GM21526 (cell line): ENCODE measurements around the gene CUBN.
"Not testable (repeated sequence)": the region's sequence is repeated elsewhere in the genome, so short reads cannot be mapped to it uniquely, and the experiment has no call there.

Experiments
- ATAC-seq: cut with Tn5 transposase; IDR thresholded peaks from one replicate; pipeline ENCODE4 v1.9.1; 2021; ENCODE audit warnings: moderate library complexity; ENCODE audit not compliant: unreplicated experiment, low FRiP score

The CUBN gene

DNA sequence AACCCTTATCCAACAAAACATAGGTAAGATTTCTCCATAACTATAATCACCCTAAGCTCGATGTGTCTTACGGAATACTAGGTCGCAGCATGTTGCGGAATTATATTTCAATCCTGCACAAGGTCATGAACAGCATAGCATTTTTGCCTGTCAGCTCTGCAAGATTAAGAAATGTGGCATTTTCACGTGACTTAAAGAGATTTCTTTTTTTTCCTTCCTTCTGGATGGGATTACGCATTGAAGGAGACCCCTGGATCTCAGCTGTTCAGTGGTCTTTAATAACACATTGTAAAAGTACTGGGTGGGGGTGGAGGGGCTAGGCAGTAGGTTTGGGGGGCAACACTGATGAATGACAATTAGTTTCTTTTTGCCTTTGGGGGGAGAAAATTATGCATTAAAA, 106.7 kb downstream of the CUBN start:
- ATAC-seq: no peak

DNA sequence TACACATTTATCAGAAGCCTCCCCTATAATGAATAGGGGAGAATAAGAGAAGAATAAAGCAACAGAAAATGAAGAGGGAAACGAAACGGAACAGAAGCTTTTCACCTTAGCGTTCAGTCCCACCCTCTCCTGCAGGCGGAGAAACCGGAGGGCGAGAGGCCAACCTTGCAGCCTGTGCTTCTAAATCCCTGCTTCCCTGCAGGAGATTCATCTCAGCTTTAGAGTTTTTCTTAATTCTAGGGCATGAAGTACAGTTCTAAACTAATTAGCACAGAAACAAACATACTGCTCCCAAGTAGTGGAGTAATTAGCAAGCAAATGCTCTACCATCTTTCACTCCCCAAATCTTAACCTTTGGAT, 107.2 kb downstream of the CUBN start:
- ATAC-seq: no peak

DNA sequence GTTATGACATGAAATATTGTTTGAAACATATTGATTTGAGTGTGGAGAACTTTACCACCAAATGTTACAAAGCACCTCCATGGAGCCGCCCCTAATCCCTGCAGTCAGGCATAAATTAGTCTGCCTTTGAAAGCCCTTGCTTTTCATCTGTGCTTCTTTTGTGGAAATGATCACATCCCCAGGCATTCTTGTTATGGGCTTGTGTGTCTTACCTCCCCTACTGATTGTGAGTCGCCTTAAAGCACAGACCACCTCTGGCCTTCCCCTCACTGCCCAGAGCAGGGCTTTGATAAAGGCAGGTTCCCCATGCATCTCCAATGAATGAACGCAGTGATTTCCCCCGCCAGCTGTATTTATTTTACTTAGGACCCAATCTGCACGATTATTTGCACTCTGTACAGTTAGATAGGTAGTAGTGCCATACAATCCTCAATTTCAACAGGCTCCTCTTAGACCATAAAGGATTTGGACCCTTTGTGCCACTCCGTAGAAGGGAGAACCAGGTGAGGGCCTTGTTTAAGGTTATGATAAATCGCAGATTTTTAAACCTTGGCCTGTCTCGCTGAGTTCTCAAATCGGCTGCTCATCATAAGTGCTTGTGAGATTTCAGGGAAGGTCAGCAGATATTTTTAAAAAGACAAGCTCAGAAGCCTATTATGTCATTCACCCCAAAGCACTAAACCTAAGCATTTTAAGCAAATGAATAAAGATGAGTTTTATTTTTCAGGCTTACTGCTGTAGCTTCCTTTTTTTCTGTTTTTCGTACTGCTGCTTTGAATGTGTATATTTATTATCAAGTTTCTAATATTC, 107.8 kb downstream of the CUBN start:
- ATAC-seq: no peak

DNA sequence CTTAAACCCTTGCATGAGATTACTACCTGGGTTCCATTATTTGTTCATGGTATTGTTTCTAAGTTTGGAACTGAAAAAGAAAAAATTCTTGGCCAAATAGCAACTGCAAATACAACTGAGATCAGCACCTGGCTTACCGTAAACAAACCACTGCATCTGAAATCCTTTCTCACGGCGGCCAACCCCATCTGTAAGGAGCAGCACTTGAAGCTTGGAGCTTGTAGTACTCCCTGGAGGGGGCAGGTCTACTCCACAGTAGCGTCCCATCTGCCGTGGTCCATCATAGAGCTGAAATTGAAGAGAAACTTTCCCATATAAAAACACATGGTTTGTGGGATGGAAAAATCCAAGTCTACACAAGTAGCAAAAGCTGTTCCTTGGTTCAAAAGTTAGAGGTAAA, 109.9 kb downstream of the CUBN start:
- ATAC-seq: no peak

DNA sequence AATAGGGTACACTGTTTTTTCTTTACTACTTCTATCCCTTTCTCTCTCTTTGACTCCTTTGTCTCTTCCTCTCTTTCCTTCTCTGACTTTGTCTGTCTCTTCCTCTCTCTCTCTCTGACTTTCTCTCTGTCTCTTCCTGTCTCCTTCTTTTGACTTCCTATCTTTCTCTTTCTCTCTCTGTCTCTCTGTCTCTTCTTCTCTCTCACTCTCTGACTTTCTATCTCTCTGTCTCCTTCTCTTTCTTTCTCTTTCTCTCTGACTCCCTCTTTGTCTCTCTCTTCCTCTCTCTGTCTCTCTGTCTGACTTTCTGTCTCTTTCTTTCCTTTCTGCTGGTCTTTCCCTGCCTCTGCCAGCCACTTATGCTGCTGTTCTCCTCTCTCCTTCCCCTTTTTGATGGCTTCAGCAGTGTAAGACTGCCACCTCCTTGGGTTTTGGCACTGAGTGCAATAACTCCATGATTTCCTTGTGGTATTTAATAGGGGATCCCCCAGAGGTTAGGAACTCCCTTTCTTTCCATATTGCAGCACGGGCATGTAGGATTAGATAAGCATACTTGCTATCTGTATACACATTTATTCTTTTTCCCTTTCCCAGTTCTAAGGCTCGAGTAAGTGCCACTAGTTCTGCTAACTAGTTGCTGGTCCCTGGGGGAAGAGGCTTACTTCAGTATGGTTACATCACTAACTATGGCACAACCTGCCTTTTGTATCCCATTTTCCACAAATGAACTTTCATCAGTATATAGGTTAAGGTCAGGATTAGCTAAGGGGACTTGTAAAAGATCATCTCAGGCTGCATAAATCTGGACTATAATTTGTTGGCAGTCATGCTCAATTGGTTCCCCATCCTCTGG, 116.3 kb downstream of the CUBN start:
- ATAC-seq: not testable (repeated sequence)

DNA sequence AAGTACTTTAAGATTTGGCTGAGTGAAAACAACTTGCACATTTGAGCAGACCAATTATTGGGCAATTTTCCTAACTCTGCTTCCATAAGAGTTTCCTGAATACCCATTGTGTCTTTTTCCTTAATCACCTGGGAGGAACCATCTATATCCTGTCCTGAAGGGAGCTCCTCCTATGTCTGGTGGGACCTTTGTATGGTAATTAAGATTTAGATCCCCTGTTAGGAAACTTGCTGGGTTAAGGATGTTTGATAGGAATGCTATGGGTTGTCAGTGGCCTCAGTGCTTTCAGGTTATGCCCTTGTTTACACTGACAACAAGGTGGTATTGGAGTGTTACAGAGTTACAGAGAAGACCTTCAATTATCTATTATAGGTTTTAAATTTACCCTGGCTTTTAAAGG, 116.9 kb downstream of the CUBN start:
- not testable (repeated sequence) for ATAC-seq

DNA sequence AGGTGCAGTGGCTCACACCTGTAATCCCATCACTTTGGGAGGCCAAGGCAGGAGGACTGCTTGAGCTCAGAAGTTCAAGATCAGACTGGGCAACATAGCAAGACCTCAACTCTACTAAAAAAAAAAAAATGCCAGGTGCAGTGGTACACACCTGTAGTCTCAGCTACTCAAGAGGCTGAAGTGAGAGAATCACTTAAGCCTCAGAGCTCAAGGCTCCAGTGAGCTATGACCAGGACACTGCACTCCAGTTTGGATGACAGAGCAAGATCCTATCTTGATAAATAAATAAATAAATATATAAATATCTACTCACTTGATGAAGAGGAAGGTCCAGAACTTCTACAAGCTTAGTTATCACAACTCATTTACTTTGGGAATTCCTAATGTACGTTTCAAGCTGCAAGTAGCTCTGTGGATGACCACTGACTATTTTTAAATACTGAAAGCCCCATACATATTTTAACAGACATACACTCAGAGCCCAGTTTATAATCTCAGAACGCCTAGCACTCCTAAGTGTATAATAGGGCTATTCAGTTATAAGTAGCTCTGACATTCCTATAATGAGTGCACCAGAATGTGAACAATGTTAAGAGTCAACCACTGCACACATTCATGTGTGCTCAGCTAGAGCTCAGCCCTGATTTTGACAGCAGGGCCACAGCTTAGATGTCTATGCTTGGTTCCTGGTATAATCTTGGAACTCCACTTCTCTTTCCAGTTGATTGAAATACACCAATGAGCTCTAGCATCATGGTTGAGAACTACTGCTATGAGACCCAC, 119.1 kb downstream of the CUBN start:
- ATAC-seq: no peak

DNA sequence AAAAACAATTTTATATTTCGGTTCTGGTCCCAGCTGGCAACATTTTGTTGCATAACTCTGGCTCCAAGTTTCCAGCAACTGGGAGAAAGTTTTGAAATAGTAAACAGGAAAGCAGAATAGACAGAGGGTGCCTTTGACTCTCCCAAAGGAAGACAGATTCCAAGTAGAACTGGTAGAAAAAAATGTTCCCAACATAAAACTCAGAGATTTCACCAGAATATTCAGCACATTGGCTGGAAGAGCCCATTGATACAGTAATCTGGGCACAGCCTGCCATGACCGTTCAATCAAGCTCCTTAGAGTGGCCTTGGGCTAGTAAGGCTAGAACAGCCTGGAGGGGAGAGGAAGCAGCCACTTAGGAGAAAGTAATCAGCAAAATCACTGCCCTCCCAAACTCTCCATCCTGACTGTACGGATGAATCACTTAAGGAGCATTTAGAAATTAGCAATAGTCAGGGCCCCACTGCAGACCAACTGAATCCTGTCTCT, 120.4 kb downstream of the CUBN start:
- ATAC-seq: no peak

DNA sequence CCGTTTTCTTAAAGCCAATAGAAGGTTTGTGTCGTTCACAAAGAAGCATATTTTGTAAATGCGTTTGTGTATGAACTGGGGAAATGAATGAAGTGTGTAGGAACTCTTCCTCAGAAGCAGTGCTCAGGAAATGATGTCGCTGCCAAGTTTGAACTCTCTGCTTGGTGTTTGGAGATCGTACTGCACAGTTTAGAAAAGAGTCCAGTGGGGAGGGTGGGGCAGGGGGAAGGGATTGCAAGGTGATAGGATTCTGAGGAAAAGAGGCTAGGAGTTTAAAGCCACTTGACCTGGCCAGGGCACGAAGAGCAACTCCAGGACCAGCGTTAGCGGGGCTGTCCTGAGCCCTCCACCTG, 122.2 kb downstream of the CUBN start:
- ATAC-seq: no peak

DNA sequence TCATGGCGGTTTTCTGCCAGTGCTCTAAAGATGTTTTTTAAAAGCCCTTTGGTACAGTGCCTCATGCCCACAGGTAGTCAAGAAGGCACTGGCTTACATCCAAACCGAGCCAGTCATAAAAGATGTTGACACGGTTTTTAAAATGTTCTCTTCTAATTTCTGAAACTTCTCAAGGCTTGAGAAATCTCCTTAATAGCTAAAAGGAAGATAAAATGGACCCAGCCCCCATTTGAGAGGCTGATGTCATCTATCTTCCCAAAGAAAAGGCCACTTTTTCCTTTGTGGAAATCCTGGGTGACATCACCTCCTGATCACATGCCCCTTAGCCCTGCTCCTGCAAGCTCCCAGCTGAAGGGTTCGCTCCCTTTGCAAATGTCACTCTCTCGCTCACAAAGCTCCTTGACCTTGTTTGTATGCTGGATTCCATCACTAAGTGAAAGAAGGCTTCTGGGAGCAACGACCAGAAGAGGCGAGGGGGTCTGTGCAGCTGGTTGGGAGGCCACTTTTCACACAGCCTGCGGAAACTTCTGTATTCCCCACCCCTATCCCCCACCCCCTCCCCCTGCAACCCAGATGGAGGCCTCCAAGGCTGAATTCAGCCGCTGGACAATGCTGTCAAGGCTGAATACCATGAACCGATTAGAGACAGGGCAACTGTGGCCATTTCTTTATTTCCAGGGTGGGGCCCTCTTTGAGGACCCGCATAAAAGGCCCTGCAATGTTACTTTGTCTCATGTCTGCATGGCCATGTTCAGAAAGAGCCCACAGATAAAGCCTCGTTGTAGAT, 122.8 kb downstream of the CUBN start:
- no peak for ATAC-seq

DNA sequence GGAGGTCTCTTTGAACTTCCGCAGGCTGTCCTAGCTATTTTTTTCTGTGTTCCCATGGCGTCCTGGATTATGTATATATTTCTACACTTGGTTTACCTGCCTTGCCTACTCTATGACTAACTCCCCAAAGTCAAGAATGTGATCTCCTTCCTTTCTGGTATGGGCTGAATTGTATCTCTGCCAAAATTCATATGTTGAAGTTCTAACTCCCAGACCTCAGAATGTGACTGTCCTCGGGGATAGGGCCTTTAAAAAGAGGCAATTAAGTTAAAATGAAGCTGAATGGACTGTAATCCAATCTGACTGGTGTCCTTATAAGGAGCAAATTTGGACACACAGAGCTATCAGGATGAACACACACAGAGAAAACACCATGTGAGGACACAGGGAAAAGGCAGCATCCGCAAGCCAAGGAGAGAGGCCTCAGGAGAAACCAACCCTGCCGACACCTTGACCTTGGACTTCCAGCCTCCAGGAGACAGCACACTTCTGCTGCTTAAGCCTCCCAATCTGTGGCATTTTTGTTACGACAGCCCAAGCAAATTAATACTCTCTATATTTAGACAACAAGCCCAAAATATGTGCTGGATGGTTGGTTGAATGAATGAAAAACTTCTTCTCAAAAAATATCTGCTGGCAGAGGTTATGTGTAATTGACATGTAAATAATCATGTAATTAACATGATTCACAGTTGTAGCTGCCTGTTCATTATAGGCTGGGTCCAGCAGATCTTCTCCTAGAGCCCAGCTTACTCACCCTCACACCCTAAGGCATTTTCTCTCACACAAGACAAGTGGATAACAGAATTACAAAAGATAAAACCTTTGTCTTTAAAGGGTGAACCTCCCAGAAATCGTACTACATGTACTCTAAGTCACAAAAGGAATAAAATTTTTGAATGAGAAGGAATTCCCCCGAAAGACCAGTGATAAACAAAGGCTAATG, 123.7 kb downstream of the CUBN start:
- ATAC-seq: no peak

DNA sequence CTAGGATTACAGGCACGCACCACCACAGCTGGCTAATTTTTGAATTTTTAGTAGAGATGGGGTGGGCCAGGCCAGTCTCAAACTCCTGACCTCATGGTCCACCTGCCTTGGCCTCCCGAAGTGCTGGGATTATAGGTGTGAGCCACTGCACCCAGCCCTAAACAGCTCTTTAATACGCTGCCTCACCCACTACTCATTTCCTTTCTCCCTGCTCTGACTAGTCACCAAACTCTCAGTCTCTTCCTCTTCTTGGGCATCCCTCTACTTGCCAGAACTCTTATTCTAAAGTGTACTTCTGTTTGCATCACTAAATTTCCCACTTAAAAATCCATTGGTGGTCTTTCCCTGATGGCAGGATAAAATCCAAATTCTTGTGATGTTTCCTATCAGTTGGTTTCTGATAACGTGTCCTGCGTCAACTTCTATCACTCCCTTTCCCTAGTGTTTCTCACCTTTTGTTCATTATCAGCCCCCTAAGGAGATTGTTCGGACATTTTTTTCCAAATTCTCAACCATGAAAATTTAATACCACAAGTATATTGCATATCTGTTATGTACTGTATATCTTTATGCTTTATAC, 124.7 kb downstream of the CUBN start:
- ATAC-seq: no peak

DNA sequence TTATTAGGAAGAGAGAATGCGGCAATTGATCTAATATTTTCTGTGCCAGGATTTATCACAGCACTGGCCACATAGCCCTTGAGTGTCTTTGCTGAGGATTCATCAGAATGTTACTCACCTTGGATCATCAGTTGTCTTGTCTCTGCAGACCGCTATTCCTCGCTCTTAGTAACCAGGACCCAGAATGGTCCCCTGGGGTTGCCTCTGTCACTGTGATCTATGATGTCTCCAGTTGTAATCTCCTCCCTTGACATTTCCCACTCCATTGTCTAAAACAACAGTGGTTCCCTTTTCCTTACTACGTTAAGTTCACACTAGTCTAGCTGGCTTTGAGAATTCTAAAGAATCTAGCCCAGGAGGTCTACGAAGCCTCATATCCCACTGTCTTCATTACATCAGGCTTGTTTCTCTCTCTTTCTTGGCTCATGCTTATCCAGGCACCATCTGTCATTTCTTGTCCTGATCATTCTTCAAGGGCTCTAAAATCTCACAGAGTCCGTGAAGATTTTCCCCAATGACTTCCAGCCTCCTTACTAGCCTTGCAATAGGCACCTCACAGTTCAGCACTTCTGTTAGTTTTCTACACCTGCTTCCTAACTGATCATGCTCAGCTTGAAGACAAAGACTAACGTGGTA, 125.8 kb downstream of the CUBN start:
- ATAC-seq: no peak

DNA sequence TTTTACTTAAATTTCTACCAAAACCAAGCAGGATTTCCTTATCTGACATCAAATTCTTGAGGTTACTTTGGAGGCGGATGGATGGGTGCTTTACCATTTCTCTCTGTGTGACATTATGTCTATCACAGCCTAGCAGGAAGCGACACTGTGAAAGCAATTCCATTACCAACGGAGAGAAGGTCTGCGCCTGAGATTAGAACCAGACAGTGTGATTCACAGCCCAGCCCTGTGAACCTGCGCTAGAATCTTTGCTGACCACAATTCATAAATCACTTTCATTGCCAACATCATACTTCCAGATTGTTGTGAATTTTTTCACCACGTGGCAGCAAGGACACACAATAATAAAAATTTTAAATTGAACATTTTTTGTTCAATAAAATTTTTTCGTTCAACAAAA, 126.5 kb downstream of the CUBN start:
- no peak for ATAC-seq

DNA sequence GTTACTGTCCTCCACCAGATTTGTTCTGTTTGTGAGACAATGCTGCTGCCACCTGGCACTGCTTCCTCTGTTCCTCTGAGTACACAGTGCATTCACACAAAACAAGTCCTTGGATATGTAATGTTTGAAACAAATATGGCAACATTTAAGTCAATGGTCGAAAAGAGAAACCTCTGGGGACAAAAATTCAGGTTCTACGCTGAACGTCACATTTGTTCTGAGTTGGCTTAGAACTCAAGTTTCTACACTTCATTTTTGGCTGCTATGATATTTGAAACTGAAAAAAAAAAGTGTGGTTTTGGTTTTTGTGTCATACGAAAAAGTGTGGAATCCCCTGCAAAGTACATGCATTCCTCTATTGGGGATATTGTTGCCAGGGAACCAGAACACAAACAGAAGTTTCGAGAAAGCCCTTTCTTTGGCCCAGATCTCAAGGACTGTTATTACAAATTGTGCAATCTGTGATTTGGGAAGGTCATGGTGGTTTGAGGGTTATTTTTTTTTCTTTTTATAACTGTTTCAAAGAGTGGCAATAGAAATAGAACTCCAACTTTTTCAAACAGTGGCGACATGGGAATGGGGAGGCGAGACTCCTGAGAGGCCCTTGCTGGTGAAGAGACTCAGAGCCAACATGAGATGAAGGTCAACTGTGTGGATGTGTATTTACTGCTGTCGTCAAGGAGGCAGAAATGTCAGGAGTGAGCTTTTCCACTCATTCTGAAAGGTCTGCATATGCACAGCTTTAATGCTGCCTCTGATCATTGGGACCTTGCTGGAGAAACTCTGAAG, 127.5 kb downstream of the CUBN start:
- no peak for ATAC-seq

DNA sequence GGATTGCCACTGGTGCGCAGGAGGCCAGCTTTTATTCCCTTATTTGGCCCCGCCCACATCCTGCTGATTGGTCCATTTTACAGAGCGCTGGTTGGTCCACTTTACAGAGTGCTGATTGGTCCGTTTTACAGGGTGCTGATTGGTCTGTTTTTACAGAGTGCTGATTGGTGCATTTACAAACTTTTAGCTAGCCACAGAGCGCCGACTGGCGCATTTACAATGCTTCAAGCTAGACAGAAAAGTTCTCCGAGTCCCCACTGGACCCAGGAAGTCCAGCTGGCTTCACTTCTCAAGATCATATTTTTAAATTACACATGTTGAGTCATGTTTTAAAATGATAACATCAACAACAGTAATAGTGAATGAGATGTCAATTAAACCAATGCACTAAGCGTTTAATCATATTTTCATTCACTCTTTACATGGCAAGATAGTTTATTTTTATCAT, 128.3 kb downstream of the CUBN start:
- no peak for ATAC-seq

DNA sequence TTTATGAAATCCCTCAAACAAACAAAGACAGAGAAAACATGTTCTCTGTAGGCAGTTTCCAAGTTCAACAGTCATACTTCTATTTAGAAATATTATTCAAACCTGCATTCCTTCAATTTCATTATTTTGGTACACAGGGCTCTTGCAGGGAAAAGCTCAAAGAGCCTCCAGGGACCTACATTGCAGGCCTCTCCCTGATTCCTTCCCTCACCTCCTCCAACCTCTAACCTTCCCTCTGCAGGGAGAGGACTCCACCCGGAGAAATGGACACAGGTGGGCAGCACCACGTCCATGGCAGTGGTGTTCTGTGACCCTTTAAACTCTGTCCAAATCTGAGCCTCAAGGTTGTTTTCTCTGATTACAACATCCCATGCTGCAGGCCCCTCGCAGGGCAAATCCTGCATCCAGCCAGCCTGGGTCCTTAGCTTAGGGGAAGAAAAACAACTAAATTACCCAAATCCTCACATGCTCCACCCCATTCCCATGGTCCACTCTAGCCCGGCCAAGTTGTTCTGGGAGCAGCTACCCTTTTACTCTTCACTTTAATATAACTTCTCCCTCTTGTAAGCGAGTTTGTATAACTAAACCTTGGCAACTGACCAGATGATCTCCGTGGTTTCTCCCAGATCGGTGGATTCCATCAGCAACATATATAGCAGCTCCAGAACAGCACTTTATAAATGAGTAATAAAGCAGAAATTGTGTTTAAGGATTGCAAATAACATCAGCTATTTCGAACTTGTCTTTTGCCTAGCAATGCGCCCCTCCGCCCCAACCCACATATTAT, 129.8 kb downstream of the CUBN start:
- no peak for ATAC-seq
